GM19043 (cell line): ENCODE data around the gene TECTA.

Source experiments
- ATAC-seq: cut with Tn5 transposase; IDR thresholded peaks from one replicate; pipeline ENCODE4 v1.9.1; 2021; ENCODE audit warnings: low read depth; ENCODE audit not compliant: unreplicated experiment

TECTA gene

DNA sequence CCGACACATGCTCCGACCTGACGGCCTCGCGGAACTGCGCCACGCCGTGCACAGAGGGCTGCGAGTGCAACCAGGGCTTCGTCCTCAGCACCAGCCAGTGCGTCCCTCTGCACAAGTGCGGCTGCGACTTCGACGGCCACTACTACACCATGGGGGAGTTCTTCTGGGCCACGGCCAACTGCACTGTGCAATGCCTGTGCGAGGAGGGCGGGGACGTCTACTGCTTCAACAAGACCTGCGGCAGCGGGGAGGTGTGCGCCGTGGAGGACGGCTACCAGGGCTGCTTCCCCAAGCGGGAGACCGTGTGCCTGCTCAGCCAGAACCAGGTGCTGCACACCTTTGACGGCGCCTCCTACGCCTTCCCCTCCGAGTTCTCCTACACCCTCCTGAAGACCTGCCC, 26.8 kb downstream of the TECTA start:
- no peak for ATAC-seq

- no peak for ATAC-seq
These were observed 28.6 kb downstream of the TECTA start for GRCh38 chr11:121129362-121130340.

- ATAC-seq, result no peak
These were observed 30.6 kb downstream of the TECTA start for GRCh38 chr11:121131656-121132055.

DNA sequence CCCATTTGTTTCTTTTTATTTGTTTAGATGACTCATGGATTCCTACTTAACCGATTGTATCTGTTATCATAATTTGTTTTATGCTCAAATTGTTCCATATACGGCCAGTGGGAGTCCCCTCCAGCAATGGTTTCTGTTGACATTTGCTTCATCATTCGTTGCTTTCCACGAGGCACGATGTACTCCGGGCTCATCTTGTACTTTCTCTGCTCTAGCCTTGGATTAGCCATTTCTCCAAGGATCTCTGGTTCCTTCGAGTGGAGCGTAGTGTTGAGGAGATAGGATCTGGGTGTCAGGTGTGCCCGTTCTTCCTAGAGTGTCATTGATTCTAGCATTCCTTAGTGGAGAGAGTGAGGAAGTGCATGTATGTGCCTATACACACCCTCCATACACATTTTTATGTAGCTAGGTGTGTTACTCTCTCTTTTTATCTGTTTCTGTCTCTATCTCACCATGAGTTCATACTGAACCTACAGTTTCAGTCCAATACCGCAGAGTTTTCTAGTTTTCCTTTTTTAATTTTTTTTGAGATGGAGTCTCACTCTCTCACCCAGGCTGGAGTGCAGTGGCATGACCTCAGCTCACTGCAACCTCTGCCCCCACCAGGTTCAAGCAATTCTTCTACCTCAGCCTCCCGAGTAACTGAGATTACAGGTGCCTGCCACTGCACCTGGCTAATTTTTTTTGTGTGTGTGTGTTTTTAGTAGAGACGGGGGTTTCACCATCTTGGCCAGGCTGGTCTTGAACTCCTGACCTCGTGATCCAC, 31.4 kb downstream of the TECTA start:
- no peak for ATAC-seq

- ATAC-seq, result no peak
These were observed 33.8 kb downstream of the TECTA start for GRCh38 chr11:121134741-121135312.

DNA sequence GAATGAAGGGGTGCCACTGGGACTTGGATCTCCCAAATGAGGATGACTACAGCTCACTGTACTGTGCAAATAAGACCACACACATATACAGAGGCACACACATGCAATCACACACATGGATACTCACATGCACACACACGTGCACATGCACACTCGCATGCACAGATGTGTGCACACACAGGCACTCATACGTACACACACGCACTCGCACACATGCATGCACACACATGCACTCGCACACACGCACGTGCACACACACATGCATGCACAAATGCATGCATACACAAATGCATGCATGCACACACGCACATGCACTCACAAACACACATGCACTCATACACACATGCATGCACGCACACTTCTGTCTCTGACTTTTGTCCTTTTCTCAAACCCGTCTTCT, 36.0 kb downstream of the TECTA start:
- no peak for ATAC-seq

- ATAC-seq, result no peak
These were observed 37.2 kb downstream of the TECTA start for GRCh38 chr11:121138259-121138658.

GRCh38 chr11:121140369-121140768, 39.3 kb downstream of the TECTA start:
- ATAC-seq, result no peak

- no peak for ATAC-seq
These were observed 40.0 kb downstream of the TECTA start for GRCh38 chr11:121141066-121141465.

- ATAC-seq, result no peak
These were observed 42.9 kb downstream of the TECTA start for GRCh38 chr11:121143921-121144320.

GRCh38 chr11:121144723-121145122, 43.7 kb downstream of the TECTA start:
- ATAC-seq, result no peak

DNA sequence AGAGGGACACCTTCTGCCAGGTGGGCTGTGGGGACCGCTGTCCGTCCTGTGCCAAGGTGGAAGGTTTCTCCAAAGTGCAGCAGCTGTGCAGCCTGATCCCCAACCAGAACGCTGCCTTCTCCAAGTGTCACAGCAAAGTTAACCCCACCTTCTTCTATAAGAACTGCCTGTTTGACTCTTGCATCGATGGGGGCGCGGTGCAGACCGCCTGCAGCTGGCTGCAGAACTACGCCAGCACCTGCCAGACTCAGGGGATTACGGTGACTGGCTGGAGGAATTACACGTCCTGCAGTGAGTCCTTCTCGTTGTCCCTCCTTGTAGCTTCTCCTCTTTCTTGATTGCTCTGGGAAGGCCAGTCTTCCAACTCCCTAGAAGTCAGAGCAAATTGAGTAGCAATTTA, 44.8 kb downstream of the TECTA start:
- no peak for ATAC-seq

- no peak for ATAC-seq
These were observed 48.1 kb downstream of the TECTA start for GRCh38 chr11:121149116-121149515.

- no peak for ATAC-seq
These were observed 50.2 kb downstream of the TECTA start for GRCh38 chr11:121151207-121151688.

GRCh38 chr11:121152764-121153163, 51.7 kb downstream of the TECTA start:
- no peak for ATAC-seq

GRCh38 chr11:121153472-121153871, 52.4 kb downstream of the TECTA start:
- ATAC-seq, result no peak

DNA sequence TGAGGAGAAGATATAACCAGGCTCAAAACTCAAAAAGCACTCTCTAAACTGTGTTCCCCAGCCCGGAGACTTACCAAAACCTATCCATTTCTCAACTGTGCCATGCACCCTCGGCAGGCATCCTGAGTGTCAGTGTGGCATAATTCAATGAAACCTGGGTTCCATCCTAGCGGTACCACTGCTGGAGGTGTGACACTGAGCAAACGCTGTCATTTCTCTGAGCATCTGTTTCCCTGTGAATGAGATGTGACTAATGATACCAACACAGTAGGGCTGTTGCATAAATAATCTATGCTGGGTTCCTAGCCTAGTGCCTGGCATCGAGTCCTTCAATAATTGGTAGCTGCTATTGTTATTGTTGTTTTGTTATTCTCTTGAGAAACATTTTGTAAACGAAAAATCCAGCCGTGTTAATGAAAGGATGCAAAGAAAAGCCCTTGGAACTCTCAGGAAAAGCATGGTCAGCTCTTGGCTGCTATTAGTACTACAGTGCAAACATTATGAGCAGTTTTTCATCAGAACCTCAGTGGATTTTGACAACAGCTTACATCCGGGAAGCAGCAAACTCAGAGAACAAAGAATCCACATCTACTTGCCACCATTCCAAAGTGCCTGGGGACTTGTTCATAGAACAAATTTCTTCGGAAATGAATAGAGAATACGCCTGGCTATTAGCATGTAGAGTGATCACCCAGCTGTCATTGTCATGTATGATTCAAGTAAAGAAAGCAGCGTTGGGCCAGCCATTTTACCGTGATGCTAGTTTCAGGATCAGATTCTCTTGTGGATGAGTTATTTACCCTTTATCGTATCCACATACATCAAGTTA, 53.7 kb downstream of the TECTA start:
- ATAC-seq, result no peak

DNA sequence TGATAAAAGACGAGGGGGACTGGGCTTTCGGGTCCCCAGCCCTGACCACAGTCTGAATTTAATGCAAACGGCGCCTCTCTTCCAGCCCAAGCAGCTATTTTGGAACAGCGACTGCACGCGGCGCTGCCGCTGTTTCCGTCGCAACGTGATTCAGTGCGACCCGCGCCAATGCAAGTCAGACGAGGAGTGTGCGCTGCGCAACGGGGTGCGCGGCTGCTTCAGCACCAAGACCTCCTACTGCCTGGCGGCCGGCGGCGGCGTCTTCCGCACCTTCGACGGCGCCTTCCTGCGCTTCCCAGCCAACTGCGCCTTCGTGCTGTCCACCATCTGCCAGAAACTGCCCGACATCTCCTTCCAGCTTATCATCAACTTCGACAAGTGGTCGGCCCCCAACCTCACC, 56.7 kb downstream of the TECTA start:
- no peak for ATAC-seq

DNA sequence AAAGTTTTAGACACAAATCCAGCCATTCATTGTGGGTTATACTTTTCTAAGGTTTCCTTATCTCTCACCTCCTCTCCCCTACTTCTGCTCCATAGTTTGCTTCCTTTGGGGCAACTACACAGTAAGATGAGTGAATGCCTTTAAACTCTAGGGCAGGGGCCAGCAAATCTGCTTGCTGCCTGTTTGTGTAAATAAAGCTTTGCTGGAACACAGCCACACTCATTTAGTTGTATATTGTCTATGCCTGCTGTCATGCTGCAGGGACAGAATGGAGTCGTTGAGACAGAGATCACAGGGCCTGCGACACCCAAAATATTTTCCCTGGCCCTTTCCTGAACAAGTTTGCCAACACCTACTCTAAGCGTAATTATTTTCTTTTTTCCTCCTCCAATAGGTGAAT, 58.7 kb downstream of the TECTA start:
- ATAC-seq, result no peak

- no peak for ATAC-seq
These were observed 60.4 kb downstream of the TECTA start for GRCh38 chr11:121161349-121161917.
